ENCODE results near the gene FAM171A2.
"Not testable (repeated sequence)": the region's sequence is repeated elsewhere in the genome, so short reads cannot be mapped to it uniquely, and the experiment has no call there.

FAM171A2 gene

DNA sequence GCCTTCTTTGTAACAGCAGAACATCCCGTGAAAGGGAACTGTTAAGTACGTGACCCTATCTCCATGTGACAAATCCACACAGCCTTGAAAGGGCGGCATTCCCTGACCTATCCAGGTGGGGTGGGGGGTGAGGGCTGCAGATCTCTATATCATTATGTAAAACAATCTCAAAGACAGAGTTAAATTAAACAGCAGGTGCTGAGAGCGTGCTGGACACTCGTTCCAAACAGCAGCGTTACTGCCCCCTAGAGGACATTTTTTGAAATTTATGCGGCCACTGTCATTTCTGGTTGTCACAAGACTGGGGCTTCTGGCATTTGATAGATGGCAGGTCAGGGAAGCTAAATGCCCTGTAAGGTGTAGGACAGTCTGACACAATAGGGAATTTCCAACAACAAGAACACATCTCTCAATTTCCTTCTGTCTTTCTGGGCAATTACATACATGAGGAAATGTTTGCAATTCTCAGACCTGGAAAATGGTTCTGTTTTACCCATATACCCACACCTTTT is 32.3 kb downstream of the FAM171A2 start:
- Histone ChIP-seq H3K9ac (ENCODE audit: low read length) (no peak overlapping the region), H3K27me3 (ENCODE audit: insufficient read depth, low read length) (no peaks in the 10 kb centered on the region), H3K9me2 (ENCODE audit: low read depth, low read length) (no peaks in the 10 kb centered on the region), H3K4me3 (ENCODE audit: low read depth, low read length, poor library complexity, severe bottlenecking) (no peak overlapping the region), H3K27ac (ENCODE audit: low read depth, low read length, poor library complexity, severe bottlenecking) (no peak overlapping the region), H3F3A (ENCODE audit: insufficient read depth, low read length) (no peaks in the 10 kb centered on the region; the same call in 1 of the 2 replicates), H3K36me3 (ENCODE audit: insufficient read depth, low read length) (no peaks in the 10 kb centered on the region), H3K4me1 (ENCODE audit: insufficient read depth, low read length, severe bottlenecking) (peaks cover 30% of the 10 kb centered on the region), H3K9me3 (ENCODE audit: low read length) (no peaks in the 10 kb centered on the region), H2AFZ (ENCODE audit: low read length) (no peak overlapping the region), H3K79me2 (ENCODE audit: insufficient read depth, low read length) (no peaks in the 10 kb centered on the region), H3K4me2 (ENCODE audit: low read length) (peak overlapping the region; percentile 17; the same call in 1 of the 2 replicates), H4K20me1 (ENCODE audit: insufficient read depth, low read length) (no peaks in the 10 kb centered on the region)
- no peak for TF ChIP-seq EZH2 (IDR thresholded peaks at IDR 0.05; ENCODE audit: borderline replicate concordance, low read length)
- TF ChIP-seq, protein P1, sequence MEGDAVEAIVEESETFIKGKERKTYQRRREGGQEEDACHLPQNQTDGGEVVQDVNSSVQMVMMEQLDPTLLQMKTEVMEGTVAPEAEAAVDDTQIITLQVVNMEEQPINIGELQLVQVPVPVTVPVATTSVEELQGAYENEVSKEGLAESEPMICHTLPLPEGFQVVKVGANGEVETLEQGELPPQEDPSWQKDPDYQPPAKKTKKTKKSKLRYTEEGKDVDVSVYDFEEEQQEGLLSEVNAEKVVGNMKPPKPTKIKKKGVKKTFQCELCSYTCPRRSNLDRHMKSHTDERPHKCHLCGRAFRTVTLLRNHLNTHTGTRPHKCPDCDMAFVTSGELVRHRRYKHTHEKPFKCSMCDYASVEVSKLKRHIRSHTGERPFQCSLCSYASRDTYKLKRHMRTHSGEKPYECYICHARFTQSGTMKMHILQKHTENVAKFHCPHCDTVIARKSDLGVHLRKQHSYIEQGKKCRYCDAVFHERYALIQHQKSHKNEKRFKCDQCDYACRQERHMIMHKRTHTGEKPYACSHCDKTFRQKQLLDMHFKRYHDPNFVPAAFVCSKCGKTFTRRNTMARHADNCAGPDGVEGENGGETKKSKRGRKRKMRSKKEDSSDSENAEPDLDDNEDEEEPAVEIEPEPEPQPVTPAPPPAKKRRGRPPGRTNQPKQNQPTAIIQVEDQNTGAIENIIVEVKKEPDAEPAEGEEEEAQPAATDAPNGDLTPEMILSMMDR (IDR thresholded peaks at IDR 0.05; ENCODE audit: low read length): peak; percentile 87

DNA sequence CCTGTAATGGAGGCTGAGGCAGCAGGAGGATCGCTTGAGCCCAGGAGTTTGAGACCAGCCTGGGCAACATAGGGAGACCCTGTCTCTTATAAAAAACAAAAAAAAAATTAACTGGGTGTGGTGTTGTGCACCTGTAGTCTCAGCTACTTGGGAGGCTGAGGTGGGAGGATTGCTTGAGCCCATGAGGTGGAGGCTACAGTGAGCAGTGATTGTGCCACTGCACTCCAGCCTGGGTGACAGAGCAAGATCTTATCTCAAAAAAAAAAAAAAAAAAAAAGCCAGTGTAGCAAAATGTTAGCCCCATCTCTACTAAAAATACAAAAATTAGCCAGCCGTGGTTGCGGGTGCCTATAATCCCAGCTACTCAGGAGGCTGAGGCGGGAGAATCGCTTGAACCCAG is 33.4 kb downstream of the FAM171A2 start:
- H3K4me1 ChIP-seq (ENCODE audit: insufficient read depth, low read length, severe bottlenecking): peaks cover 25% of the 10 kb centered on the region

DNA sequence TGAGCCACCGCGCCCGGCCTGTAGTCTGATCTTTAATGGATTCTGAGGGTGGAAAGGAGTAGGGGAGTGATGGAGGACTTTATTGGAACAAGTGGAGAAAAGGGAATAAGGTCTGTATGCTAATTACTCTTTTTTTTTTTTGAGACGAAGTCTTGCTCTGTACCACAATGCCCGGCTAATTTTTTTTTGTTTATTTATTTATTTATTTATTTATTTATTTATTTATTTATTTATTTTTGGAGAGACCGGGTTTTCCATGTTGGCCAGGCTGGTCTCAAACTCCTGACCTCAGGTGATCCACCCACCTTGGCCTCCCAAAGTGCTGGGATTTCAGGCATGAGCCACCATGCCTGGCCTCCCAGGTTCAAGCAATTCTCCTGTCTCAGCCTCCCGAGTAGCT is 34.1 kb downstream of the FAM171A2 start:
- not testable (repeated sequence) for H3K27ac ChIP-seq (ENCODE audit: low read depth, low read length, poor library complexity, severe bottlenecking); H3K79me2 ChIP-seq (ENCODE audit: insufficient read depth, low read length); H3K9ac ChIP-seq (ENCODE audit: low read length); H4K20me1 ChIP-seq (ENCODE audit: insufficient read depth, low read length); H3K27me3 ChIP-seq (ENCODE audit: insufficient read depth, low read length); H3K9me3 ChIP-seq (ENCODE audit: low read length); H3K36me3 ChIP-seq (ENCODE audit: insufficient read depth, low read length); H3K4me2 ChIP-seq (ENCODE audit: low read length); H2AFZ ChIP-seq (ENCODE audit: low read length); H3K9me2 ChIP-seq (ENCODE audit: low read depth, low read length); H3F3A ChIP-seq (ENCODE audit: insufficient read depth, low read length); H3K4me3 ChIP-seq (ENCODE audit: low read depth, low read length, poor library complexity, severe bottlenecking)
- peaks cover 18% of the 10 kb centered on the region for H3K4me1 ChIP-seq (ENCODE audit: insufficient read depth, low read length, severe bottlenecking)

More for the DNA sequence above, 33.4 kb downstream of the FAM171A2 start:
- H3K9ac ChIP-seq (ENCODE audit: low read length); H3K79me2 ChIP-seq (ENCODE audit: insufficient read depth, low read length); H3K9me2 ChIP-seq (ENCODE audit: low read depth, low read length); H3K4me2 ChIP-seq (ENCODE audit: low read length); H3K27ac ChIP-seq (ENCODE audit: low read depth, low read length, poor library complexity, severe bottlenecking); H3K9me3 ChIP-seq (ENCODE audit: low read length); H3K4me3 ChIP-seq (ENCODE audit: low read depth, low read length, poor library complexity, severe bottlenecking); H4K20me1 ChIP-seq (ENCODE audit: insufficient read depth, low read length); H3K36me3 ChIP-seq (ENCODE audit: insufficient read depth, low read length); H2AFZ ChIP-seq (ENCODE audit: low read length); H3K27me3 ChIP-seq (ENCODE audit: insufficient read depth, low read length); H3F3A ChIP-seq (ENCODE audit: insufficient read depth, low read length): not testable (repeated sequence)

DNA sequence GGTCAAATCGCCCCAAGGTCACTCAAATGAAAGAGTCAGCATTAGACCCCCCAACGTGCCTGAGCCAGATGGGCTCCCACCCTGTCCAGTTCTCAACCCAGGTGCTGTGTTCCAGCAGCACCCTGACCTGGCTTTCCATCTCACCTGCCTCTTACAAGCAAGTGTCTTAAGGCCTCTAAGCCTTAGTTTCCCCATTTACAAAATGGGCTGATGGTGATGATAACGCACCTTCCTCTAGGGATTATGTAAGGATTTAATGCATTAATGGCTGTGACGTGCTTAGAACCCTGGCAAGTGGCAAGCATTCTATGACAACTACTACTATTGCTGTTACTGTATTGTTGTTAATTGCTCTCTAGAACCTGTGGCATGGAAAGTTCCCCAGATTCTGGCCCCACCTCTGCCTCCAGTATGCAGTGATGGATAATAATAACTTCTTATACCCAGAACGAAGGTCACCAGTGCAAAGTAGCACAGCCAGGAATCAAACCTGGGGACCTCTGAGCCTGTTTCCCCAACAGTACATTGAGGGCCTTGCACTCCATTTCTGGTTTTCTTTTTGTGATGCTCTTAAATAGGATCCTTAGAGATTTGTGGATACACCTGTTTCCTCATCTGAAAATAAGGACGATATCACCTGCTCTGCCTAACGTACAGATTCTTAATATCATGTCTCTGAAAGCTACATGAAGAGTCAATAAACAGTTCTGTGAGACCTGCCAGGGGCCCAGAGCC is 35.8 kb downstream of the FAM171A2 start:
- H3K4me2 ChIP-seq (ENCODE audit: low read length): no peak overlapping the region
- H3K4me3 ChIP-seq (ENCODE audit: low read depth, low read length, poor library complexity, severe bottlenecking): no peak overlapping the region
- no peaks in the 10 kb centered on the region for H3K36me3 ChIP-seq (ENCODE audit: insufficient read depth, low read length)
- no peaks in the 10 kb centered on the region for H4K20me1 ChIP-seq (ENCODE audit: insufficient read depth, low read length)
- no peaks in the 10 kb centered on the region; the same call in 1 of the 2 replicates for H3F3A ChIP-seq (ENCODE audit: insufficient read depth, low read length)
- H3K27ac ChIP-seq (ENCODE audit: low read depth, low read length, poor library complexity, severe bottlenecking): peak overlapping the region; percentile 71
- no peak overlapping the region for H3K9ac ChIP-seq (ENCODE audit: low read length)
- H3K9me2 ChIP-seq (ENCODE audit: low read depth, low read length): no peaks in the 10 kb centered on the region
- H3K9me3 ChIP-seq (ENCODE audit: low read length): no peaks in the 10 kb centered on the region
- peaks cover 26% of the 10 kb centered on the region for H3K4me1 ChIP-seq (ENCODE audit: insufficient read depth, low read length, severe bottlenecking)
- no peak overlapping the region for H2AFZ ChIP-seq (ENCODE audit: low read length)
- H3K79me2 ChIP-seq (ENCODE audit: insufficient read depth, low read length): no peaks in the 10 kb centered on the region
- no peaks in the 10 kb centered on the region for H3K27me3 ChIP-seq (ENCODE audit: insufficient read depth, low read length)
- TF ChIP-seq, protein P1 (IDR thresholded peaks at IDR 0.05; ENCODE audit: low read length): no peak
- no peak for TF ChIP-seq EZH2 (IDR thresholded peaks at IDR 0.05; ENCODE audit: borderline replicate concordance, low read length)
